ENCODE data around the gene ARHGEF10L.

DNA sequence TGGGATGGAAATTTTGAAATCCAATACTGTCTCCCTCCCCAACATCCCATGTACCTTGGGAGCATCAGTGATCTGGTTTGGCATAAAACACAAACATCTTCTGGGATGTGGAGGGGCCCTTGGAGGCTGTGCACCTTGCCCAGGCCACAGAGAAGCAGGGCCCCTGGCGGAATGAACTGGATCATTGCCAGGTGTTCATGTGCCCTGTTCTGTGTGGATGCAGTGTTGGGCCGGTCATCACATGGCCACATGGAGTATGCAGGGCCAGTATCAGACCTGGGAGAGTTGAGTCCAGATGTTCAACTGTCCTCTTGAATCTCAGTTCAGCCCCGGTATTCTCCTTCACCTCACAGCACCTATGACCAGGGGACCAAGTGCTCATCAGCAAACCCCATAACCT lies 26.9 kb downstream of the ARHGEF10L start:
- TF ChIP-seq, protein P1, sequence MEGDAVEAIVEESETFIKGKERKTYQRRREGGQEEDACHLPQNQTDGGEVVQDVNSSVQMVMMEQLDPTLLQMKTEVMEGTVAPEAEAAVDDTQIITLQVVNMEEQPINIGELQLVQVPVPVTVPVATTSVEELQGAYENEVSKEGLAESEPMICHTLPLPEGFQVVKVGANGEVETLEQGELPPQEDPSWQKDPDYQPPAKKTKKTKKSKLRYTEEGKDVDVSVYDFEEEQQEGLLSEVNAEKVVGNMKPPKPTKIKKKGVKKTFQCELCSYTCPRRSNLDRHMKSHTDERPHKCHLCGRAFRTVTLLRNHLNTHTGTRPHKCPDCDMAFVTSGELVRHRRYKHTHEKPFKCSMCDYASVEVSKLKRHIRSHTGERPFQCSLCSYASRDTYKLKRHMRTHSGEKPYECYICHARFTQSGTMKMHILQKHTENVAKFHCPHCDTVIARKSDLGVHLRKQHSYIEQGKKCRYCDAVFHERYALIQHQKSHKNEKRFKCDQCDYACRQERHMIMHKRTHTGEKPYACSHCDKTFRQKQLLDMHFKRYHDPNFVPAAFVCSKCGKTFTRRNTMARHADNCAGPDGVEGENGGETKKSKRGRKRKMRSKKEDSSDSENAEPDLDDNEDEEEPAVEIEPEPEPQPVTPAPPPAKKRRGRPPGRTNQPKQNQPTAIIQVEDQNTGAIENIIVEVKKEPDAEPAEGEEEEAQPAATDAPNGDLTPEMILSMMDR (conservative IDR thresholded peaks at IDR 0.05) = no peak
- TF ChIP-seq ZFX (IDR thresholded peaks at IDR 0.05) = no peak

Measured in C4-2B (cell line).